HepG2 (cell line): ENCODE measurements around the gene PRELID1. TPM values are rescaled to one million over a fixed set of nuclear protein-coding genes. Genes with fewer than 3 reads are reported as not detected.

ENCODE experiments used
- AHR ChIP-seq: IDR thresholded peaks from 2 replicates; pipeline ENCODE4 v1.6.1; 2018; ENCODE audit warnings: missing genetic modification reagents, missing compliant biosample characterization
- ELF3 ChIP-seq: IDR thresholded peaks from 2 replicates; pipeline ENCODE4 v1.6.1; 2016; ENCODE audit warnings: missing genetic modification reagents, missing compliant biosample characterization
- FIP1L1 ChIP-seq: fragments of 200-400 bp; formaldehyde crosslinking; IDR thresholded peaks from 2 replicates; pipeline ENCODE4 v1.6.1; 2018; ENCODE audit warnings: low read depth, mild to moderate bottlenecking, low read length, moderate library complexity, borderline replicate concordance; ENCODE audit not compliant: insufficient read depth
- GABPA ChIP-seq, 2 experiments: IDR thresholded peaks; 2 replicates each; pipeline ENCODE4 v1.6.1; 2011 to 2016; ENCODE audit warnings: low read depth in 2 of 2, low read length in 1 of 2, missing biosample characterization in 1 of 2, missing genetic modification characterization in 1 of 2
- HOXA3 ChIP-seq: sonication (generic); formaldehyde crosslinking; IDR thresholded peaks from 2 replicates; pipeline ENCODE4 v1.5.0; 2020; ENCODE audit warnings: missing genetic modification reagents
- KMT2B ChIP-seq: IDR thresholded peaks from 2 replicates; pipeline ENCODE4 v1.6.1; 2016; ENCODE audit warnings: missing genetic modification reagents, missing compliant biosample characterization
- MTF2 ChIP-seq: sonication (generic); formaldehyde crosslinking; IDR thresholded peaks from 2 replicates; pipeline ENCODE4 v1.5.0; 2020; ENCODE audit warnings: missing genetic modification reagents, borderline replicate concordance
- NFKB2 ChIP-seq: sonication (generic); formaldehyde crosslinking; IDR thresholded peaks from 2 replicates; pipeline ENCODE4 v1.4.0; 2020; ENCODE audit warnings: missing genetic modification reagents, borderline replicate concordance
- PCBP2 ChIP-seq: fragments of 200-400 bp; formaldehyde crosslinking; optimal IDR thresholded peaks from 2 replicates; pipeline ENCODE3; 2018; ENCODE audit warnings: low read length, low read depth; ENCODE audit not compliant: poor library complexity, severe bottlenecking
- REL ChIP-seq: sonication (generic); formaldehyde crosslinking; conservative IDR thresholded peaks from 2 replicates; pipeline ENCODE4 v1.8.0; 2022; ENCODE audit warnings: mild to moderate bottlenecking, missing genetic modification reagents, moderate library complexity
- SOX13 ChIP-seq, 3 experiments: fragments of 450-650 bp in 1 of 3; sonication (generic) in 1 of 3; formaldehyde crosslinking in 1 of 3; IDR thresholded peaks in 2 of 3; conservative IDR thresholded peaks in 1 of 3; 2 replicates each; pipeline versions ENCODE4 v1.5.0 to v1.6.1; 2016 to 2020; ENCODE audit warnings: antibody characterized with exemption in 1 of 3, mild to moderate bottlenecking in 1 of 3, missing compliant biosample characterization in 1 of 3, missing genetic modification reagents in 1 of 3, moderate library complexity in 1 of 3
- TFDP1 ChIP-seq: IDR thresholded peaks from 2 replicates; pipeline ENCODE4 v1.6.1; 2016; ENCODE audit warnings: missing compliant biosample characterization, missing genetic modification reagents, borderline replicate concordance
- TRAFD1 ChIP-seq: sonication (generic); formaldehyde crosslinking; IDR thresholded peaks from 2 replicates; pipeline ENCODE4 v1.5.1; 2020; ENCODE audit warnings: missing genetic modification reagents, mild to moderate bottlenecking, borderline replicate concordance
- ZNF142 ChIP-seq: sonication (generic); formaldehyde crosslinking; IDR thresholded peaks from 2 replicates; pipeline ENCODE4 v1.4.0; 2020; ENCODE audit warnings: missing genetic modification reagents
- ZNF333 ChIP-seq: sonication (generic); formaldehyde crosslinking; IDR thresholded peaks from 2 replicates; pipeline ENCODE4 v1.4.0; 2020; ENCODE audit warnings: mild to moderate bottlenecking, missing genetic modification reagents, borderline replicate concordance
- ZNF773 ChIP-seq: sonication (generic); formaldehyde crosslinking; IDR thresholded peaks from 2 replicates; pipeline ENCODE4 v1.4.0; 2020; ENCODE audit warnings: missing genetic modification reagents, borderline replicate concordance
- ZNF790 ChIP-seq: sonication (generic); formaldehyde crosslinking; IDR thresholded peaks from 2 replicates; pipeline ENCODE4 v1.8.0; 2022; ENCODE audit warnings: missing genetic modification reagents, mild to moderate bottlenecking, borderline replicate concordance
- polyA plus RNA-seq, 8 experiments: library from polyadenylated mRNA; depleted of rRNA in 3 of 8; stranded (reverse) in 7 of 8; unstranded in 1 of 8; fragments of >200 nt; fragmentation: Illumina TruSeq in 4 of 8; extraction: Trizol in 4 of 8; gene quantifications; 2 replicates each; pipeline versions ENCODE4 v1.2.1 to v1.2.3, GENCODE V29; 2011 to 2016; ENCODE audit warnings: low read depth in 4 of 8, missing spikeins in 1 of 8, mixed read lengths in 1 of 8; ENCODE audit not compliant: insufficient read depth in 1 of 8
- total RNA-seq, 5 experiments: library from RNA; depleted of rRNA; stranded (reverse); fragments of >200 nt; fragmentation: Illumina TruSeq; extraction: Trizol; gene quantifications; 2 replicates each; pipeline ENCODE4 v1.2.3, GENCODE V29; 2016; ENCODE audit warnings: low read depth in 1 of 5
- TF ChIP-seq, protein P1 (sequence below): sonication (generic); formaldehyde crosslinking; IDR thresholded peaks from 2 replicates; pipeline ENCODE4 v1.9.0; 2021; ENCODE audit warnings: missing genetic modification reagents, borderline replicate concordance
- TF ChIP-seq, protein P2 (sequence below): sonication (generic); formaldehyde crosslinking; IDR thresholded peaks from 2 replicates; pipeline ENCODE4 v1.8.0; 2022; ENCODE audit warnings: missing genetic modification reagents, low read depth, mild to moderate bottlenecking, borderline replicate concordance

The PRELID1 gene
- total and polyA plus RNA-seq, 2 of the 13 experiments (the other 11 are each of a cell fraction or from before 2014, with no cell fraction given), result 250 to 271 TPM

GRCh38 chr5:177354256-177354655 is 50.7 kb downstream of the PRELID1 start (continued):
- TF ChIP-seq ZNF142 (CRISPR knock-in tag) (no peak), TFDP1 (CRISPR knock-in tag) (0 out of 2 replicates have a peak, but pooled peaks have one; percentile 14), NFKB2 (CRISPR knock-in tag) (no peak), ZNF333 (CRISPR knock-in tag) (no peak), GABPA (IDR thresholded peaks at IDR 0.05; ENCODE audit: low read depth, low read length) (no peak), GABPA (CRISPR knock-in tag; IDR thresholded peaks at IDR 0.05; ENCODE audit: low read depth) (no peak), TRAFD1 (CRISPR knock-in tag) (no peak), MTF2 (CRISPR knock-in tag) (no peak), KMT2B (CRISPR knock-in tag) (no peak), FIP1L1 (no peak), AHR (CRISPR knock-in tag) (no peak), ZNF790 (CRISPR knock-in tag) (no peak), REL (CRISPR knock-in tag) (no peak), HOXA3 (CRISPR knock-in tag) (no peak), ELF3 (CRISPR knock-in tag) (peak; percentile 48), PCBP2 (no peak), ZNF773 (CRISPR knock-in tag) (no peak), SOX13 (IDR thresholded peaks at IDR 0.05) (no peak), SOX13 (CRISPR knock-in tag; conservative IDR thresholded peaks at IDR 0.05 in 1 of 2, IDR thresholded peaks at IDR 0.05 in 1 of 2) (peak in 1 of 2 experiments; percentile 75; a peak in 2 of 4 replicates)
- TF ChIP-seq, protein P1, sequence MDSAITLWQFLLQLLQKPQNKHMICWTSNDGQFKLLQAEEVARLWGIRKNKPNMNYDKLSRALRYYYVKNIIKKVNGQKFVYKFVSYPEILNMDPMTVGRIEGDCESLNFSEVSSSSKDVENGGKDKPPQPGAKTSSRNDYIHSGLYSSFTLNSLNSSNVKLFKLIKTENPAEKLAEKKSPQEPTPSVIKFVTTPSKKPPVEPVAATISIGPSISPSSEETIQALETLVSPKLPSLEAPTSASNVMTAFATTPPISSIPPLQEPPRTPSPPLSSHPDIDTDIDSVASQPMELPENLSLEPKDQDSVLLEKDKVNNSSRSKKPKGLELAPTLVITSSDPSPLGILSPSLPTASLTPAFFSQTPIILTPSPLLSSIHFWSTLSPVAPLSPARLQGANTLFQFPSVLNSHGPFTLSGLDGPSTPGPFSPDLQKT (CRISPR knock-in tag), result no peak
- TF ChIP-seq, protein P2, sequence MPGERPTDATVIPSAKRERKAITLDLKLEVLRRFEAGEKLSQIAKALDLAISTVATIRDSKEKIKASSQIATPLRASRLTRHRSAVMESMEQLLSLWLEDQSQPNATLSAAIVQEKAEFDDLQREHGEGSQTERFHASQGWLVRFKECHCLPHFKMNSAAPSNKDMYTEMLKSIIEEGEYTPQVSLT (CRISPR knock-in tag), result no peak
